ENCODE measurements around the gene CHADL. TPM values are rescaled to one million over a fixed set of nuclear protein-coding genes. Genes with fewer than 3 reads are reported as not detected.

CHADL gene
- polyA plus RNA-seq, 1 of the 3 experiments (the other 2 are of a cell fraction) = 0.03 TPM

DNA sequence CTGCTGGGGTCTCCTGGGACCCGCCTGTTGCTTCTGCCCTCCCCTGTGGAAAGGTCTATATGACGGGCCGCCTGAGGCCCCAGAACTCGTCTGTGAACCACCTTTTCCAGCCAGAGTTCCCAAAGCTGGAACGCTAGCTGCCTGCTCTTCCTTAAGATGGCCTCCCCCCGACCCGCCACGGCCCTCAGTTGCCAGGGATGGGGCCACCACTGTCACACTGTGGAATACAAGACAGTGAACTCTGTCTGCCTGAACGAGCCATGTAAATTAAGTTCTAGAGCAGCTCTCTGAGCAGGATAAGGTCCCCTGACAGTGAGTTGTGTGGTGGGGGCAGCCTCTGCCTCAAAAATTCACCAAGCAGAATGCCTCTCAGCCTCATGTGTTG is 10.3 kb downstream of the CHADL start (continued):
- TF ChIP-seq, protein P1, sequence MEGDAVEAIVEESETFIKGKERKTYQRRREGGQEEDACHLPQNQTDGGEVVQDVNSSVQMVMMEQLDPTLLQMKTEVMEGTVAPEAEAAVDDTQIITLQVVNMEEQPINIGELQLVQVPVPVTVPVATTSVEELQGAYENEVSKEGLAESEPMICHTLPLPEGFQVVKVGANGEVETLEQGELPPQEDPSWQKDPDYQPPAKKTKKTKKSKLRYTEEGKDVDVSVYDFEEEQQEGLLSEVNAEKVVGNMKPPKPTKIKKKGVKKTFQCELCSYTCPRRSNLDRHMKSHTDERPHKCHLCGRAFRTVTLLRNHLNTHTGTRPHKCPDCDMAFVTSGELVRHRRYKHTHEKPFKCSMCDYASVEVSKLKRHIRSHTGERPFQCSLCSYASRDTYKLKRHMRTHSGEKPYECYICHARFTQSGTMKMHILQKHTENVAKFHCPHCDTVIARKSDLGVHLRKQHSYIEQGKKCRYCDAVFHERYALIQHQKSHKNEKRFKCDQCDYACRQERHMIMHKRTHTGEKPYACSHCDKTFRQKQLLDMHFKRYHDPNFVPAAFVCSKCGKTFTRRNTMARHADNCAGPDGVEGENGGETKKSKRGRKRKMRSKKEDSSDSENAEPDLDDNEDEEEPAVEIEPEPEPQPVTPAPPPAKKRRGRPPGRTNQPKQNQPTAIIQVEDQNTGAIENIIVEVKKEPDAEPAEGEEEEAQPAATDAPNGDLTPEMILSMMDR (IDR thresholded peaks at IDR 0.05) = no peak
- TF ChIP-seq, protein P2, sequence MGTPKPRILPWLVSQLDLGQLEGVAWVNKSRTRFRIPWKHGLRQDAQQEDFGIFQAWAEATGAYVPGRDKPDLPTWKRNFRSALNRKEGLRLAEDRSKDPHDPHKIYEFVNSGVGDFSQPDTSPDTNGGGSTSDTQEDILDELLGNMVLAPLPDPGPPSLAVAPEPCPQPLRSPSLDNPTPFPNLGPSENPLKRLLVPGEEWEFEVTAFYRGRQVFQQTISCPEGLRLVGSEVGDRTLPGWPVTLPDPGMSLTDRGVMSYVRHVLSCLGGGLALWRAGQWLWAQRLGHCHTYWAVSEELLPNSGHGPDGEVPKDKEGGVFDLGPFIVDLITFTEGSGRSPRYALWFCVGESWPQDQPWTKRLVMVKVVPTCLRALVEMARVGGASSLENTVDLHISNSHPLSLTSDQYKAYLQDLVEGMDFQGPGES (IDR thresholded peaks at IDR 0.05; ENCODE audit: low read depth, low read length) = no peak
- TF ChIP-seq, protein P3, sequence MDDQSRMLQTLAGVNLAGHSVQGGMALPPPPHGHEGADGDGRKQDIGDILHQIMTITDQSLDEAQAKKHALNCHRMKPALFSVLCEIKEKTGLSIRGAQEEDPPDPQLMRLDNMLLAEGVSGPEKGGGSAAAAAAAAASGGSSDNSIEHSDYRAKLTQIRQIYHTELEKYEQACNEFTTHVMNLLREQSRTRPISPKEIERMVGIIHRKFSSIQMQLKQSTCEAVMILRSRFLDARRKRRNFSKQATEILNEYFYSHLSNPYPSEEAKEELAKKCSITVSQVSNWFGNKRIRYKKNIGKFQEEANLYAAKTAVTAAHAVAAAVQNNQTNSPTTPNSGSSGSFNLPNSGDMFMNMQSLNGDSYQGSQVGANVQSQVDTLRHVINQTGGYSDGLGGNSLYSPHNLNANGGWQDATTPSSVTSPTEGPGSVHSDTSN (IDR thresholded peaks at IDR 0.05) = no peak
- TF ChIP-seq MXI1 (IDR thresholded peaks at IDR 0.05; ENCODE audit: low read depth, low read length) (no peak), FOXJ3 (CRISPR knock-in tag; IDR thresholded peaks at IDR 0.05) (no peak)

DNA sequence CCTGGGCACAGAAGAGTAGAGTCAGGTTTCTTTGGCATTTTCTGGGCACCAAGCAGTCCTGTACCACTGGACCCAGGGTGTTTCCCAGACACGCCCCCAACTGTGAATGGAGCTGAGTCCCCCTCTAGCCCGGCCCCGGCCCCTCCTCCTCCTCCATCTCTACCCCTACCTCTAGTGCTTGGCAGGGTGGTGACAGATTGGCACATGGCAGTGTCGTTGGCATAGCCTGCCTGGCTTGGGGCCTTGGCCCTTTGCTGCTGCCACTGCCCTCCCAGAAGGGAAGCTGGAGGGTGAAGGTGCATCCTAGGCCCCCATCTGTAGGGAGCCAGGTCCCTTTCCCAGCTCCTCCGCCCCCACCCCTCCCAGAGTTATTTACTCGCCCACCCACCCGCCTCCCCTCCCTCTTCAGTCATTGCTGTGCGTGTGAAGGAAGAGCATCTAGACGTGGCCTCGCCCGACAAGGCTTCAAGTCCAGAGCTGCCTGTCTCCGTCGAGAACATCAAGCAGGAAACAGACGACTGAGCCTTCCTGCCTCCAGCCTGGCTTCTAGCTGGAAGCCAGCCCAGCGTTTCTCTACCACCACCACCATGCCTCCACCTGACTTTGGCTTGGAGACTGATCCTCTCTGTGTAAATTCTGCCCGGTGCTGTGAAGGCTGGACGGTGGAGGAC is 10.9 kb downstream of the CHADL start:
- POLR2A ChIA-PET = no interaction called here
- TF ChIP-seq GABPA (IDR thresholded peaks at IDR 0.05; ENCODE audit: low read depth) (no peak), SIN3A (IDR thresholded peaks at IDR 0.05; ENCODE audit: borderline replicate concordance, low read depth, low read length) (no peak), RFX5 (IDR thresholded peaks at IDR 0.05; ENCODE audit: low read length) (no peak), RAD21 (IDR thresholded peaks at IDR 0.05; ENCODE audit: low read length) (no peak), TEAD4 (IDR thresholded peaks at IDR 0.05; ENCODE audit: borderline replicate concordance, insufficient read depth) (no peak)
- TF ChIP-seq, protein P3 (IDR thresholded peaks at IDR 0.05) = no peak
- TF ChIP-seq, protein P2 (IDR thresholded peaks at IDR 0.05; ENCODE audit: low read depth, low read length) = no peak
- TF ChIP-seq, protein P4, sequence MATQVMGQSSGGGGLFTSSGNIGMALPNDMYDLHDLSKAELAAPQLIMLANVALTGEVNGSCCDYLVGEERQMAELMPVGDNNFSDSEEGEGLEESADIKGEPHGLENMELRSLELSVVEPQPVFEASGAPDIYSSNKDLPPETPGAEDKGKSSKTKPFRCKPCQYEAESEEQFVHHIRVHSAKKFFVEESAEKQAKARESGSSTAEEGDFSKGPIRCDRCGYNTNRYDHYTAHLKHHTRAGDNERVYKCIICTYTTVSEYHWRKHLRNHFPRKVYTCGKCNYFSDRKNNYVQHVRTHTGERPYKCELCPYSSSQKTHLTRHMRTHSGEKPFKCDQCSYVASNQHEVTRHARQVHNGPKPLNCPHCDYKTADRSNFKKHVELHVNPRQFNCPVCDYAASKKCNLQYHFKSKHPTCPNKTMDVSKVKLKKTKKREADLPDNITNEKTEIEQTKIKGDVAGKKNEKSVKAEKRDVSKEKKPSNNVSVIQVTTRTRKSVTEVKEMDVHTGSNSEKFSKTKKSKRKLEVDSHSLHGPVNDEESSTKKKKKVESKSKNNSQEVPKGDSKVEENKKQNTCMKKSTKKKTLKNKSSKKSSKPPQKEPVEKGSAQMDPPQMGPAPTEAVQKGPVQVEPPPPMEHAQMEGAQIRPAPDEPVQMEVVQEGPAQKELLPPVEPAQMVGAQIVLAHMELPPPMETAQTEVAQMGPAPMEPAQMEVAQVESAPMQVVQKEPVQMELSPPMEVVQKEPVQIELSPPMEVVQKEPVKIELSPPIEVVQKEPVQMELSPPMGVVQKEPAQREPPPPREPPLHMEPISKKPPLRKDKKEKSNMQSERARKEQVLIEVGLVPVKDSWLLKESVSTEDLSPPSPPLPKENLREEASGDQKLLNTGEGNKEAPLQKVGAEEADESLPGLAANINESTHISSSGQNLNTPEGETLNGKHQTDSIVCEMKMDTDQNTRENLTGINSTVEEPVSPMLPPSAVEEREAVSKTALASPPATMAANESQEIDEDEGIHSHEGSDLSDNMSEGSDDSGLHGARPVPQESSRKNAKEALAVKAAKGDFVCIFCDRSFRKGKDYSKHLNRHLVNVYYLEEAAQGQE (IDR thresholded peaks at IDR 0.05; ENCODE audit: low read depth, low read length) = no peak

More for the DNA sequence above, 10.9 kb downstream of the CHADL start:
- no peaks in the 10 kb centered on the region for H3K9me3 ChIP-seq
- no peaks in the 10 kb centered on the region for H3F3A ChIP-seq (replicated peaks; ENCODE audit: insufficient read depth)
- H2AFZ ChIP-seq (ENCODE audit: low read depth) = no peak overlapping the region
- CTCF ChIA-PET = no interaction called here
- H3K27me3 ChIP-seq (ENCODE audit: insufficient read depth) = no peaks in the 10 kb centered on the region
- H4K20me1 ChIP-seq (ENCODE audit: insufficient read depth) = no peaks in the 10 kb centered on the region
- H3K36me3 ChIP-seq (replicated peaks in 1 of 2; ENCODE audit: control insufficient read depth in 1 of 2, insufficient read depth in 2 of 2, low read length in 1 of 2) = no peaks in the 10 kb centered on the region
- H3K9ac ChIP-seq = no peak overlapping the region
- no peaks in the 10 kb centered on the region for H3K79me2 ChIP-seq (ENCODE audit: insufficient read depth)
- no peak overlapping the region for H3K27ac ChIP-seq (ENCODE audit: low read depth in 2 of 2, low read length in 1 of 2)
- H3K4me1 ChIP-seq (ENCODE audit: control insufficient read depth in 1 of 2, insufficient read depth in 2 of 2, low read depth in 1 of 2, low read length in 1 of 2) = peaks cover 0 to 2% of the 10 kb centered on the region in 2 experiments; a peak in 1 of 4 replicates
- 91% methylated on average over 4 of the region's 17 CpGs for WGBS (ENCODE audit: low lambda C conversion rate)
- no peak overlapping the region for H3K4me2 ChIP-seq
- H3K9me2 ChIP-seq = no peaks in the 10 kb centered on the region
- DNase-seq = no peak
- H3K4me3 ChIP-seq (ENCODE audit: low read depth in 2 of 2, low read length in 1 of 2) = no peak overlapping the region

All from SK-N-SH (cell line).